ENCODE data around the gene INPP5A.
"Not testable (repeated sequence)": the region's sequence is repeated elsewhere in the genome, so short reads cannot be mapped to it uniquely, and the experiment has no call there.

The INPP5A gene

GRCh38 chr10:132809232-132810140, 271.9 kb downstream of the INPP5A start:
- DNase-seq, result no peak

- no peak for DNase-seq
Measured at GRCh38 chr10:132810141-132810806, 272.7 kb downstream of the INPP5A start.

GRCh38 chr10:132810807-132811700, 273.5 kb downstream of the INPP5A start:
- no peak for DNase-seq

GRCh38 chr10:132811891-132812481, 274.4 kb downstream of the INPP5A start:
- no peak for DNase-seq

GRCh38 chr10:132812520-132812919, 274.9 kb downstream of the INPP5A start:
- DNase-seq, result no peak

GRCh38 chr10:132813001-132813401, 275.4 kb downstream of the INPP5A start:
- DNase-seq, result no peak

- DNase-seq, result no peak
Measured at GRCh38 chr10:132813560-132814468, 276.2 kb downstream of the INPP5A start.

GRCh38 chr10:132814469-132814856, 276.9 kb downstream of the INPP5A start:
- no peak for DNase-seq

- DNase-seq, result no peak
Measured at GRCh38 chr10:132815168-132815857, 277.7 kb downstream of the INPP5A start.

GRCh38 chr10:132816718-132817117, 279.1 kb downstream of the INPP5A start:
- no peak for DNase-seq

- DNase-seq, result no peak
Measured at GRCh38 chr10:132817701-132818211, 280.2 kb downstream of the INPP5A start.

- DNase-seq, result no peak
Measured at GRCh38 chr10:132820056-132820455, 282.5 kb downstream of the INPP5A start.

- not testable (repeated sequence) for DNase-seq
Measured at GRCh38 chr10:132825783-132826523, 288.4 kb downstream of the INPP5A start.

- no peak for DNase-seq
Measured at GRCh38 chr10:132826524-132827422, 289.2 kb downstream of the INPP5A start.

- no peak for DNase-seq
Measured at GRCh38 chr10:132827423-132827789, 289.8 kb downstream of the INPP5A start.

GRCh38 chr10:132827861-132828539, 290.4 kb downstream of the INPP5A start:
- DNase-seq, result no peak

GRCh38 chr10:132828681-132829080, 291.1 kb downstream of the INPP5A start:
- no peak for DNase-seq

GRCh38 chr10:132829403-132829802, 291.8 kb downstream of the INPP5A start:
- DNase-seq, result no peak

Measured in right hindlimb (tissue), 1 donor.